Body of pancreas (tissue), 4 donors: ENCODE measurements around the gene RNF225.

ENCODE experiments used
- POLR2A ChIP-seq, 3 donors: fragments of 450-650 bp; IDR thresholded peaks; one replicate each; pipeline ENCODE4 v1.6.1; 2016; ENCODE audit warnings: antibody characterized with exemption in 3 of 3, mild to moderate bottlenecking in 2 of 3
- TF ChIP-seq, protein P1 (sequence below), 7 experiments: fragments of 450-650 bp in 4 of 7; fragments of 200-600 bp in 3 of 7; sonication (generic) in 3 of 7; IDR thresholded peaks; one replicate each; pipeline ENCODE4 v1.5.1; 2016 to 2019; ENCODE audit warnings: antibody characterized with exemption in 7 of 7

DNA sequence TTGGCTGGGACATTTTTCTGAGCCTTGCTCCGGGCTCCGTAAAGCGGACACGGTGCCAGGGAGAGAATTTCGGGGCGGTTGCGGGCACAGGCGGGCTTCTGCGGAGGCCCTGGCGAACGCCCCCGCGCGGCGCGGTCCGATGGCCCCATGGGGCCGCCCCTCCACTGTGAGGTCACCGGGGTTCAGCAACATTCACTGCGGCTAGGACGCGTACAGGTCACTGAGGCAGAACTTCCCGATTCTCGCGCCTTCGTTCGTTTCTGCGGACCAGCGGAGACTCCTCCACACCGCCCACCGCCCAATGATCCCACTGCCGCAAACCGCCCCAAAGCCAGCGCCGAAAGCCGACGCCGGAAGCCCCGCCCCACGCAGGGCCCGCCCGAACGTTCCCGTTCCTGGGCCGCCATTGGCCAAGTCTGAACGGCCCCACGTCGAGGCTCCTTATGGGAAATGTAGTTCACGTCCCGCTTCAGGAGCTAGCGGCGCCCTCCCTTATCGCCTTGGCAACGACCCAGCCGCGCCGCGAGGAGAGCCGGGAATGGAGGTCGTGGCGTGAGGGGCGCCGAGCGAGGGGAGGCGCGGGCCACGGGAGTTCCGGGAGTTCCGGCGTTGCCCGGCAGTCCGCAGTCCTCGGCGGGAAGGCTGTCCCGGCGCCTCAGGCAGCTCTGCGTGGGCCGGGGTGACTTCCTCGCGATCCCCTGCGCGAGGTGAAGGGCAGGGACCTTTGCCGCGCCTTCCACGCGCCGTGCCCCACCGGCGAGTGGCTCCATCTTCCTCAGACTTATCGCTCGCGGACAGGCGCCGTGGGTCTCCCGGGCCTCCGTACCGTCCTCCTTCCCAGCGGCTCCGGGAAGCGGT is 12.9 kb downstream of the RNF225 start, which contains the start of gene ZNF584:
- TF ChIP-seq, protein P1, sequence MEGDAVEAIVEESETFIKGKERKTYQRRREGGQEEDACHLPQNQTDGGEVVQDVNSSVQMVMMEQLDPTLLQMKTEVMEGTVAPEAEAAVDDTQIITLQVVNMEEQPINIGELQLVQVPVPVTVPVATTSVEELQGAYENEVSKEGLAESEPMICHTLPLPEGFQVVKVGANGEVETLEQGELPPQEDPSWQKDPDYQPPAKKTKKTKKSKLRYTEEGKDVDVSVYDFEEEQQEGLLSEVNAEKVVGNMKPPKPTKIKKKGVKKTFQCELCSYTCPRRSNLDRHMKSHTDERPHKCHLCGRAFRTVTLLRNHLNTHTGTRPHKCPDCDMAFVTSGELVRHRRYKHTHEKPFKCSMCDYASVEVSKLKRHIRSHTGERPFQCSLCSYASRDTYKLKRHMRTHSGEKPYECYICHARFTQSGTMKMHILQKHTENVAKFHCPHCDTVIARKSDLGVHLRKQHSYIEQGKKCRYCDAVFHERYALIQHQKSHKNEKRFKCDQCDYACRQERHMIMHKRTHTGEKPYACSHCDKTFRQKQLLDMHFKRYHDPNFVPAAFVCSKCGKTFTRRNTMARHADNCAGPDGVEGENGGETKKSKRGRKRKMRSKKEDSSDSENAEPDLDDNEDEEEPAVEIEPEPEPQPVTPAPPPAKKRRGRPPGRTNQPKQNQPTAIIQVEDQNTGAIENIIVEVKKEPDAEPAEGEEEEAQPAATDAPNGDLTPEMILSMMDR (IDR thresholded peaks at IDR 0.05) = peak in 2 of 7 experiments; percentile 10 to 24
- TF ChIP-seq POLR2A (IDR thresholded peaks at IDR 0.05) = peak; percentile 56 to 90 (median 84)
